HG03095 (cell line): ENCODE results near the gene PROZ.
"Not testable (repeated sequence)": the region's sequence is repeated elsewhere in the genome, so short reads cannot be mapped to it uniquely, and the experiment has no call there.

Experiments
- ATAC-seq: cut with Tn5 transposase; IDR thresholded peaks from one replicate; pipeline ENCODE4 v1.9.1; 2021; ENCODE audit warnings: moderate library complexity; ENCODE audit not compliant: unreplicated experiment

Gene PROZ

GRCh38 chr13:113157929-113158747 lies at the start of gene PROZ:
PROZ (plus strand) TSS chr13:113158648; CDS start chr13:113158661, 13 bp downstream.
- no peak for ATAC-seq

GRCh38 chr13:113109151-113110047 lies 49.0 kb upstream of the PROZ start:
- ATAC-seq = no peak

GRCh38 chr13:113110048-113110851 lies 48.2 kb upstream of the PROZ start:
- no peak for ATAC-seq

GRCh38 chr13:113110852-113111315 lies 47.6 kb upstream of the PROZ start:
- no peak for ATAC-seq

- ATAC-seq = not testable (repeated sequence)
Observed at GRCh38 chr13:113111821-113112220, 46.6 kb upstream of the PROZ start.

- ATAC-seq = not testable (repeated sequence)
Observed at GRCh38 chr13:113112475-113112874, 46.0 kb upstream of the PROZ start.

GRCh38 chr13:113112893-113113845 lies 45.3 kb upstream of the PROZ start:
- no peak for ATAC-seq

GRCh38 chr13:113113846-113114271 lies 44.6 kb upstream of the PROZ start:
- ATAC-seq = no peak

- no peak for ATAC-seq
Observed at GRCh38 chr13:113114511-113115362, 43.7 kb upstream of the PROZ start.

- ATAC-seq = no peak
Observed at GRCh38 chr13:113115363-113116205, 42.9 kb upstream of the PROZ start.

GRCh38 chr13:113116206-113116800 lies 42.1 kb upstream of the PROZ start:
- no peak for ATAC-seq

GRCh38 chr13:113116871-113117271 lies 41.6 kb upstream of the PROZ start:
- no peak for ATAC-seq

GRCh38 chr13:113117335-113117872 lies 41.0 kb upstream of the PROZ start:
- no peak for ATAC-seq

GRCh38 chr13:113117911-113118260 lies 40.6 kb upstream of the PROZ start:
- no peak for ATAC-seq

- ATAC-seq = no peak
Observed at GRCh38 chr13:113118261-113119021, 40.0 kb upstream of the PROZ start.

GRCh38 chr13:113119166-113119821 lies 39.2 kb upstream of the PROZ start:
- no peak for ATAC-seq
